Natural killer cell treated with Interleukin-12 subunit alpha and Interleukin-12 subunit beta and Interleukin-15 and Interleukin-18, amount 100 ng/mL, for 72 hours (primary cell): ENCODE measurements around the gene ZNF587. TPM values are rescaled to one million over a fixed set of nuclear protein-coding genes. Genes with fewer than 3 reads are reported as not detected.
"Not testable (repeated sequence)": the region's sequence is repeated elsewhere in the genome, so short reads cannot be mapped to it uniquely, and the experiment has no call there.

Experiments used
- ATAC-seq, 2 donors: fragments of 150-1000 bp; cut with Tn5 transposase in 1 of 2; sonication (Bioruptor Pico), chemical (Tn5 transposase) in 1 of 2; 2 replicates each; pipeline ENCODE4 v1.10.0; 2021
- DNase-seq: peaks from one replicate; pipeline ENCODE4 v3.0.0; 2022; ENCODE audit warnings: low spot score
- H3K27ac Mint-ChIP-seq, 2 donors: 1 replicate in 1 of 2; 2 replicates in 1 of 2; pipeline ENCODE4 v1.8.0; 2022; ENCODE audit warnings: mixed read lengths in 2 of 2, mild to moderate bottlenecking in 1 of 2, moderate library complexity in 1 of 2
- H3K27me3 Mint-ChIP-seq, 2 donors: 1 replicate in 1 of 2; 2 replicates in 1 of 2; pipeline ENCODE4 v1.8.0; 2022; ENCODE audit warnings: mixed read lengths in 2 of 2
- H3K36me3 Mint-ChIP-seq: one replicate; pipeline ENCODE4 v1.8.0; 2022; ENCODE audit warnings: mixed read lengths
- H3K4me1 Mint-ChIP-seq, 2 donors: 1 replicate in 1 of 2; 2 replicates in 1 of 2; pipeline ENCODE4 v1.8.0; 2022; ENCODE audit warnings: low read depth in 2 of 2, mixed read lengths in 2 of 2, mild to moderate bottlenecking in 1 of 2
- H3K4me3 Mint-ChIP-seq: one replicate; pipeline ENCODE4 v1.8.0; 2022; ENCODE audit warnings: mixed read lengths
- H3K9me3 Mint-ChIP-seq: 2 replicates; pipeline ENCODE4 v1.8.0; 2022; ENCODE audit warnings: mixed read lengths
- total RNA-seq, 2 donors: library from RNA; stranded (reverse); gene quantifications; one replicate each; pipeline ENCODE4 v1.2.3, GENCODE V29; 2022

ZNF587 gene
- total RNA-seq, 2 donors from 2014 or later, result 34.5 to 72.5 TPM

- Mint-ChIP-seq H3K27me3 (no peaks in the 10 kb centered on the region), H3K9me3 (no peaks in the 10 kb centered on the region), H3K4me3 (peak overlapping the region; percentile 97), H3K36me3 (peaks cover 10% of the 10 kb centered on the region), H3K4me1 (peaks cover 41 to 47% of the 10 kb centered on the region in 2 donors), H3K27ac (peak overlapping the region; percentile 85 to 95)
- ATAC-seq, result no peak
- DNase-seq, result no peak
Observed at GRCh38 chr19:57815247-57816075, 34.2 kb upstream of the ZNF587 start.

- Mint-ChIP-seq H3K4me3 (no peak overlapping the region), H3K27ac (no peak overlapping the region), H3K4me1 (peaks cover 51 to 52% of the 10 kb centered on the region in 2 donors), H3K9me3 (no peaks in the 10 kb centered on the region), H3K36me3 (peaks cover 15% of the 10 kb centered on the region), H3K27me3 (no peaks in the 10 kb centered on the region)
- DNase-seq (no peak), ATAC-seq (no peak)
Observed at GRCh38 chr19:57816652-57817051, 33.0 kb upstream of the ZNF587 start.

- DNase-seq, result no peak
- Mint-ChIP-seq H3K27ac (no peak overlapping the region), H3K4me1 (peaks cover 50 to 51% of the 10 kb centered on the region in 2 donors), H3K36me3 (peaks cover 16% of the 10 kb centered on the region), H3K9me3 (no peaks in the 10 kb centered on the region), H3K27me3 (no peaks in the 10 kb centered on the region), H3K4me3 (peak overlapping the region; percentile 94)
- ATAC-seq, result no peak
Observed at GRCh38 chr19:57817976-57818375, 31.7 kb upstream of the ZNF587 start.

GRCh38 chr19:57818378-57818777 lies 31.3 kb upstream of the ZNF587 start:
- H3K27me3 Mint-ChIP-seq, result no peaks in the 10 kb centered on the region
- no peaks in the 10 kb centered on the region for H3K9me3 Mint-ChIP-seq
- H3K36me3 Mint-ChIP-seq, result peaks cover 16% of the 10 kb centered on the region
- H3K27ac Mint-ChIP-seq, result peak overlapping the region in 1 of 2 donors; percentile 96
- ATAC-seq (no peak), DNase-seq (no peak)
- H3K4me3 Mint-ChIP-seq, result peak overlapping the region; percentile 94
- peaks cover 51% of the 10 kb centered on the region in 2 donors for H3K4me1 Mint-ChIP-seq

GRCh38 chr19:57819475-57820148 lies 30.0 kb upstream of the ZNF587 start:
- H3K9me3 Mint-ChIP-seq, result no peaks in the 10 kb centered on the region
- H3K36me3 Mint-ChIP-seq, result peaks cover 16% of the 10 kb centered on the region
- H3K4me1 Mint-ChIP-seq, result peaks cover 47 to 48% of the 10 kb centered on the region in 2 donors
- H3K27ac Mint-ChIP-seq, result peak overlapping the region; percentile 96 to 99
- no peaks in the 10 kb centered on the region for H3K27me3 Mint-ChIP-seq
- peak overlapping the region; percentile 94 for H3K4me3 Mint-ChIP-seq
- DNase-seq (peak; percentile 87), ATAC-seq (peak; percentile 94 to 95)

- peaks cover 39 to 40% of the 10 kb centered on the region in 2 donors for H3K4me1 Mint-ChIP-seq
- peaks cover 16% of the 10 kb centered on the region for H3K36me3 Mint-ChIP-seq
- DNase-seq (no peak), ATAC-seq (no peak)
- H3K4me3 Mint-ChIP-seq, result peak overlapping the region; percentile 94
- no peaks in the 10 kb centered on the region for H3K9me3 Mint-ChIP-seq
- H3K27me3 Mint-ChIP-seq, result no peaks in the 10 kb centered on the region
- peak overlapping the region; percentile 96 to 99 for H3K27ac Mint-ChIP-seq
Observed at GRCh38 chr19:57820599-57820998, 29.1 kb upstream of the ZNF587 start.

GRCh38 chr19:57821095-57821494 lies 28.6 kb upstream of the ZNF587 start:
- Mint-ChIP-seq H3K4me1 (peaks cover 39 to 40% of the 10 kb centered on the region in 2 donors), H3K4me3 (peak overlapping the region; percentile 94), H3K27ac (peak overlapping the region; percentile 96 to 99), H3K36me3 (peaks cover 16% of the 10 kb centered on the region)
- not testable (repeated sequence) for DNase-seq, H3K9me3 Mint-ChIP-seq, H3K27me3 Mint-ChIP-seq, ATAC-seq

- H3K27ac Mint-ChIP-seq, result peak overlapping the region in 1 of 2 donors; percentile 96
- H3K4me1 Mint-ChIP-seq, result peaks cover 39 to 41% of the 10 kb centered on the region in 2 donors
Observed at GRCh38 chr19:57821501-57821900, 28.2 kb upstream of the ZNF587 start.

GRCh38 chr19:57823155-57823554 lies 26.5 kb upstream of the ZNF587 start:
- H3K36me3 Mint-ChIP-seq, result peaks cover 23% of the 10 kb centered on the region
- not testable (repeated sequence) for H3K27me3 Mint-ChIP-seq, H3K9me3 Mint-ChIP-seq, H3K4me3 Mint-ChIP-seq, DNase-seq, ATAC-seq
- peaks cover 45 to 49% of the 10 kb centered on the region in 2 donors for H3K4me1 Mint-ChIP-seq
- H3K27ac Mint-ChIP-seq, result peak overlapping the region in 1 of 2 donors; percentile 1

More at GRCh38 chr19:57821501-57821900, 28.2 kb upstream of the ZNF587 start:
- H3K4me3 Mint-ChIP-seq, result peak overlapping the region; percentile 94
- not testable (repeated sequence) for DNase-seq, H3K9me3 Mint-ChIP-seq, H3K27me3 Mint-ChIP-seq, ATAC-seq
- H3K36me3 Mint-ChIP-seq, result peaks cover 16% of the 10 kb centered on the region

GRCh38 chr19:57823608-57824007 lies 26.1 kb upstream of the ZNF587 start:
- H3K4me3 Mint-ChIP-seq, ATAC-seq, H3K9me3 Mint-ChIP-seq, DNase-seq, H3K27me3 Mint-ChIP-seq: not testable (repeated sequence)
- peaks cover 23% of the 10 kb centered on the region for H3K36me3 Mint-ChIP-seq
- peaks cover 45% of the 10 kb centered on the region in 2 donors for H3K4me1 Mint-ChIP-seq
- peak overlapping the region in 1 of 2 donors; percentile 1 for H3K27ac Mint-ChIP-seq

- peaks cover 38 to 42% of the 10 kb centered on the region in 2 donors for H3K4me1 Mint-ChIP-seq
- no peaks in the 10 kb centered on the region for H3K27me3 Mint-ChIP-seq
- no peak overlapping the region for H3K27ac Mint-ChIP-seq
- ATAC-seq (no peak), DNase-seq (no peak)
- H3K9me3 Mint-ChIP-seq, result no peaks in the 10 kb centered on the region
- peaks cover 17% of the 10 kb centered on the region for H3K36me3 Mint-ChIP-seq
- H3K4me3 Mint-ChIP-seq, result no peak overlapping the region
Observed at GRCh38 chr19:57825511-57825910, 24.1 kb upstream of the ZNF587 start.

- ATAC-seq, result no peak
- Mint-ChIP-seq H3K27ac (no peak overlapping the region), H3K36me3 (peaks cover 6% of the 10 kb centered on the region), H3K9me3 (no peaks in the 10 kb centered on the region), H3K27me3 (no peaks in the 10 kb centered on the region), H3K4me1 (peaks cover 16 to 25% of the 10 kb centered on the region in 2 donors), H3K4me3 (no peak overlapping the region)
- no peak for DNase-seq
Observed at GRCh38 chr19:57829316-57829715, 20.3 kb upstream of the ZNF587 start.

GRCh38 chr19:57830071-57830602 lies 19.5 kb upstream of the ZNF587 start, which contains the start of gene ZNF587B:
ZNF587B (plus strand) TSS chr19:57830299; CDS start chr19:57830529, 230 bp downstream.
- Mint-ChIP-seq H3K4me3 (no peak within 1 kb of the TSS), H3K27me3 (no peaks in the 10 kb centered on the region), H3K9me3 (no peaks in the 10 kb centered on the region), H3K36me3 (peaks cover 6% of the 10 kb centered on the region), H3K27ac (peak within 1 kb of the TSS in 1 of 2 donors; percentile 48), H3K4me1 (peaks cover 16 to 22% of the 10 kb centered on the region in 2 donors)
- DNase-seq (no peak), ATAC-seq (no peak)
